CD4-positive, alpha-beta T cell (primary cell): Measurements from ENCODE around the gene IL4R. TPM values are rescaled to one million over a fixed set of nuclear protein-coding genes. Genes with fewer than 3 reads are reported as not detected.

Experiments
- ATAC-seq: fragments of 200-7000 bp; cut with Tn5 transposase; one replicate; pipeline ENCODE4 v1.10.0; 2022; ENCODE audit warnings: mild to moderate bottlenecking; ENCODE audit not compliant: poor library complexity
- CTCF ChIA-PET: fragments of 350-600 bp; sonication (Branson Sonifier 250); formaldehyde crosslinking; loops from one replicate; lab custom pipeline; 2021; ENCODE audit warnings: antibody characterized with exemption, inconsistent platforms; lab: Charles Lee
- POLR2A ChIA-PET: fragments of 350-600 bp; sonication (Branson Sonifier 250); formaldehyde crosslinking; loops from one replicate; lab custom pipeline; 2021; ENCODE audit warnings: antibody characterized with exemption, inconsistent platforms; lab: Charles Lee
- DNase-seq, 14 experiments: peaks; one replicate each; pipeline ENCODE4 v3.0.0-alpha.2; 2013 to 2020; ENCODE audit warnings: mixed read lengths in 2 of 14
- H3K27ac ChIP-seq, 2 donors: one replicate each; pipeline versions ENCODE4 v1.5.1 to v1.7.0; 2013; ENCODE audit warnings: low read length in 2 of 2, low read depth in 1 of 2, mild to moderate bottlenecking in 1 of 2
- H3K27me3 ChIP-seq, 2 experiments: 1 replicate in 1 of 2; 2 replicates in 1 of 2; pipeline versions ENCODE4 v1.6.1 to v1.7.0; 2013; ENCODE audit warnings: low read length in 2 of 2, control low read depth in 1 of 2, mild to moderate bottlenecking in 1 of 2, moderate library complexity in 1 of 2; ENCODE audit not compliant: insufficient read depth in 2 of 2, control insufficient read depth in 1 of 2
- H3K36me3 ChIP-seq: one replicate; pipeline ENCODE4 v1.6.1; 2013; ENCODE audit warnings: low read length, control low read depth; ENCODE audit not compliant: insufficient read depth
- H3K4me1 ChIP-seq: one replicate; pipeline ENCODE4 v1.6.1; 2013; ENCODE audit warnings: low read length, control low read depth; ENCODE audit not compliant: insufficient read depth
- H3K4me3 ChIP-seq: one replicate; pipeline ENCODE4 v1.5.1; 2013; ENCODE audit warnings: mild to moderate bottlenecking, low read length, moderate library complexity
- H3K9me3 ChIP-seq, 2 experiments: 1 replicate in 1 of 2; 2 replicates in 1 of 2; pipeline versions ENCODE4 v1.6.1 to v1.7.0; 2013; ENCODE audit warnings: low read length in 2 of 2, mild to moderate bottlenecking in 2 of 2, control low read depth in 1 of 2, moderate library complexity in 1 of 2; ENCODE audit not compliant: control insufficient read depth in 1 of 2, insufficient read depth in 1 of 2
- H3K27ac Mint-ChIP-seq: one replicate; pipeline ENCODE4 v1.8.0; 2020; ENCODE audit warnings: mixed read lengths
- H3K27me3 Mint-ChIP-seq: one replicate; pipeline ENCODE4 v1.8.0; 2021; ENCODE audit warnings: mixed read lengths
- H3K36me3 Mint-ChIP-seq: one replicate; pipeline ENCODE4 v1.8.0; 2021; ENCODE audit warnings: low read depth, mixed read lengths
- H3K4me1 Mint-ChIP-seq: one replicate; pipeline ENCODE4 v1.8.0; 2021; ENCODE audit warnings: low read depth, mixed read lengths
- H3K4me3 Mint-ChIP-seq: one replicate; pipeline ENCODE4 v1.8.0; 2020; ENCODE audit warnings: mild to moderate bottlenecking, mixed read lengths
- H3K9me3 Mint-ChIP-seq: one replicate; pipeline ENCODE4 v1.8.0; 2020; ENCODE audit warnings: mixed read lengths
- CTCF ChIP-seq: fragments of 200-600 bp; IDR thresholded peaks from one replicate; pipeline ENCODE4 v1.8.0; 2022; ENCODE audit warnings: antibody characterized with exemption, mild to moderate bottlenecking
- intact Hi-C, 2 experiments: fragments of 100-400 bp; cut with DNase I in 1 of 2; cut with micrococcal nuclease in 1 of 2; formaldehyde crosslinking; loops; one replicate each; pipeline versions ENCODE4 v1.15.1 to v1.9.0; 2023 to 2025; cut with DNase I, micrococcal nuclease
- total RNA-seq, 174 experiments: library from RNA in 2 of 174; stranded (reverse) in 2 of 174; gene quantifications; one replicate each; pipeline ENCODE4 v1.2.3 and lab custom pipeline; 2021 to 2026

The IL4R gene
- total RNA-seq, 2 experiments from 2014 or later: 145 to 147 TPM

- H3K27me3 Mint-ChIP-seq: no peaks in the 10 kb centered on the region
- POLR2A ChIA-PET: interaction anchor here (1.3 to 1.6 kb wide), 2 partner anchors 23 to 56 kb away, joined by 4 to 6 read pairs; partner anchors contain the start of gene NSMCE1
- H3K4me3 Mint-ChIP-seq: no peak overlapping the region
- no peaks in the 10 kb centered on the region for H3K27me3 ChIP-seq
- H3K36me3 Mint-ChIP-seq: no peaks in the 10 kb centered on the region
- no peak for TF ChIP-seq CTCF
- DNase-seq (no peak), ATAC-seq (no peak)
- no peak overlapping the region for H3K4me3 ChIP-seq
- H3K4me1 ChIP-seq: peaks cover 19% of the 10 kb centered on the region
- no peaks in the 10 kb centered on the region for H3K36me3 ChIP-seq
- intact Hi-C loops: no loop called here
- CTCF ChIA-PET: no interaction called here
- peaks cover 38% of the 10 kb centered on the region for H3K4me1 Mint-ChIP-seq
- no peak overlapping the region for H3K27ac Mint-ChIP-seq
- no peaks in the 10 kb centered on the region for H3K9me3 ChIP-seq
- no peak overlapping the region for H3K27ac ChIP-seq
- no peaks in the 10 kb centered on the region for H3K9me3 Mint-ChIP-seq
Measured at GRCh38 chr16:27291106-27291505, 22.7 kb upstream of the IL4R start.

GRCh38 chr16:27291722-27292240, 22.0 kb upstream of the IL4R start:
- H3K9me3 ChIP-seq: no peaks in the 10 kb centered on the region
- Mint-ChIP-seq H3K36me3 (no peaks in the 10 kb centered on the region), H3K27me3 (no peaks in the 10 kb centered on the region), H3K27ac (no peak overlapping the region), H3K9me3 (no peaks in the 10 kb centered on the region), H3K4me3 (no peak overlapping the region), H3K4me1 (peaks cover 32% of the 10 kb centered on the region)
- H3K4me3 ChIP-seq: no peak overlapping the region
- no peak overlapping the region for H3K27ac ChIP-seq
- TF ChIP-seq CTCF: no peak
- ChIA-PET CTCF (no interaction called here), POLR2A (no interaction called here)
- no peaks in the 10 kb centered on the region for H3K36me3 ChIP-seq
- H3K27me3 ChIP-seq: no peaks in the 10 kb centered on the region
- H3K4me1 ChIP-seq: peaks cover 19% of the 10 kb centered on the region
- ATAC-seq (no peak), DNase-seq (no peak)
- intact Hi-C loops: no loop called here

GRCh38 chr16:27293343-27293742, 20.4 kb upstream of the IL4R start:
- ChIA-PET CTCF (no interaction called here), POLR2A (no interaction called here)
- no peak for DNase-seq
- no peak for TF ChIP-seq CTCF
- Histone ChIP-seq H3K27ac (no peak overlapping the region), H3K27me3 (no peaks in the 10 kb centered on the region), H3K9me3 (no peaks in the 10 kb centered on the region), H3K4me3 (no peak overlapping the region), H3K36me3 (no peaks in the 10 kb centered on the region), H3K4me1 (peaks cover 19% of the 10 kb centered on the region)
- intact Hi-C loops: no loop called here
- no peaks in the 10 kb centered on the region for H3K27me3 Mint-ChIP-seq
- no peak overlapping the region for H3K4me3 Mint-ChIP-seq
- no peaks in the 10 kb centered on the region for H3K36me3 Mint-ChIP-seq
- H3K9me3 Mint-ChIP-seq: no peaks in the 10 kb centered on the region
- peaks cover 38% of the 10 kb centered on the region for H3K4me1 Mint-ChIP-seq
- no peak overlapping the region for H3K27ac Mint-ChIP-seq
- no peak for ATAC-seq
